ENCODE data around the gene PSMG1.

Gene PSMG1

GRCh38 chr21:39196310-39196709, 13.1 kb upstream of the PSMG1 start:
- Histone ChIP-seq H3K27ac (ENCODE audit: low read length) (peak overlapping the region; percentile 56; the same call in 1 of the 2 replicates), H3K36me3 (replicated peaks; ENCODE audit: insufficient read depth, low read length) (peaks cover 13% of the 10 kb centered on the region; the same call in 1 of the 2 replicates), H3F3A (ENCODE audit: insufficient read depth, low read length) (peaks cover 19% of the 10 kb centered on the region; the same call in 1 of the 2 replicates), H3K4me3 (ENCODE audit: low read length) (peak overlapping the region; percentile 47), H3K9me2 (replicated peaks; ENCODE audit: insufficient read depth, low read length) (no peaks in the 10 kb centered on the region), H2AFZ (ENCODE audit: low read length) (peak overlapping the region; percentile 27), H3K9me3 (replicated peaks; ENCODE audit: insufficient read depth, low read length) (no peaks in the 10 kb centered on the region), H4K20me1 (ENCODE audit: insufficient read depth, low read length) (no peaks in the 10 kb centered on the region), H3K4me1 (ENCODE audit: low read length) (peaks cover 19% of the 10 kb centered on the region), H3K4me2 (ENCODE audit: low read depth, low read length) (peak overlapping the region; percentile 68), H3K79me2 (ENCODE audit: low read length) (peaks cover 4% of the 10 kb centered on the region; the same call in 1 of the 2 replicates), H3K27me3 (replicated peaks; ENCODE audit: insufficient read depth, low read length) (no peaks in the 10 kb centered on the region), H3K9ac (ENCODE audit: low read length) (peak overlapping the region; percentile 32)
- TF ChIP-seq CTCF (IDR thresholded peaks at IDR 0.05; ENCODE audit: low read length): no peak
- DNase-seq: peak; percentile 71

- Histone ChIP-seq H3K36me3 (replicated peaks; ENCODE audit: insufficient read depth, low read length) (peaks cover 7% of the 10 kb centered on the region; the same call in 1 of the 2 replicates), H3F3A (ENCODE audit: insufficient read depth, low read length) (peaks cover 23% of the 10 kb centered on the region; the same call in 1 of the 2 replicates), H4K20me1 (ENCODE audit: insufficient read depth, low read length) (no peaks in the 10 kb centered on the region), H3K27ac (ENCODE audit: low read length) (no peak overlapping the region), H2AFZ (ENCODE audit: low read length) (no peak overlapping the region), H3K9ac (ENCODE audit: low read length) (no peak overlapping the region), H3K4me3 (ENCODE audit: low read length) (no peak overlapping the region), H3K27me3 (replicated peaks; ENCODE audit: insufficient read depth, low read length) (no peaks in the 10 kb centered on the region), H3K4me2 (ENCODE audit: low read depth, low read length) (no peak overlapping the region), H3K9me2 (replicated peaks; ENCODE audit: insufficient read depth, low read length) (no peaks in the 10 kb centered on the region), H3K4me1 (ENCODE audit: low read length) (peaks cover 19% of the 10 kb centered on the region), H3K79me2 (ENCODE audit: low read length) (peaks cover 4% of the 10 kb centered on the region; the same call in 1 of the 2 replicates), H3K9me3 (replicated peaks; ENCODE audit: insufficient read depth, low read length) (no peaks in the 10 kb centered on the region)
- no peak for TF ChIP-seq CTCF (IDR thresholded peaks at IDR 0.05; ENCODE audit: low read length)
- TF ChIP-seq EZH2phosphoT487 (IDR thresholded peaks at IDR 0.05; ENCODE audit: low read length): no peak
- no peak for TF ChIP-seq EZH2 (optimal IDR thresholded peaks at IDR 0.05; ENCODE audit: low read depth, low read length)
- no peak for DNase-seq
Observed at GRCh38 chr21:39193380-39193779, 10.1 kb upstream of the PSMG1 start.

GRCh38 chr21:39189857-39190604, 6.8 kb upstream of the PSMG1 start:
- TF ChIP-seq EZH2phosphoT487 (IDR thresholded peaks at IDR 0.05; ENCODE audit: low read length) (no peak), CTCF (IDR thresholded peaks at IDR 0.05; ENCODE audit: low read length) (no peak), EZH2 (optimal IDR thresholded peaks at IDR 0.05; ENCODE audit: low read depth, low read length) (no peak)
- no peaks in the 10 kb centered on the region for H3K9me3 ChIP-seq (replicated peaks; ENCODE audit: insufficient read depth, low read length)
- H3K36me3 ChIP-seq (replicated peaks; ENCODE audit: insufficient read depth, low read length): peaks cover 7% of the 10 kb centered on the region; the same call in 1 of the 2 replicates
- no peaks in the 10 kb centered on the region for H4K20me1 ChIP-seq (ENCODE audit: insufficient read depth, low read length)
- peaks cover 20% of the 10 kb centered on the region; the same call in 1 of the 2 replicates for H3F3A ChIP-seq (ENCODE audit: insufficient read depth, low read length)
- no peaks in the 10 kb centered on the region for H3K27me3 ChIP-seq (replicated peaks; ENCODE audit: insufficient read depth, low read length)
- H3K27ac ChIP-seq (ENCODE audit: low read length): no peak overlapping the region
- H3K9ac ChIP-seq (ENCODE audit: low read length): no peak overlapping the region
- no peaks in the 10 kb centered on the region for H3K79me2 ChIP-seq (ENCODE audit: low read length)
- H3K4me2 ChIP-seq (ENCODE audit: low read depth, low read length): no peak overlapping the region
- H3K9me2 ChIP-seq (replicated peaks; ENCODE audit: insufficient read depth, low read length): no peaks in the 10 kb centered on the region
- DNase-seq: no peak
- H3K4me1 ChIP-seq (ENCODE audit: low read length): peaks cover 11% of the 10 kb centered on the region; the same call in 1 of the 2 replicates
- no peak overlapping the region for H3K4me3 ChIP-seq (ENCODE audit: low read length)
- H2AFZ ChIP-seq (ENCODE audit: low read length): no peak overlapping the region
